Measurements from ENCODE around the gene NR4A3.

DNA sequence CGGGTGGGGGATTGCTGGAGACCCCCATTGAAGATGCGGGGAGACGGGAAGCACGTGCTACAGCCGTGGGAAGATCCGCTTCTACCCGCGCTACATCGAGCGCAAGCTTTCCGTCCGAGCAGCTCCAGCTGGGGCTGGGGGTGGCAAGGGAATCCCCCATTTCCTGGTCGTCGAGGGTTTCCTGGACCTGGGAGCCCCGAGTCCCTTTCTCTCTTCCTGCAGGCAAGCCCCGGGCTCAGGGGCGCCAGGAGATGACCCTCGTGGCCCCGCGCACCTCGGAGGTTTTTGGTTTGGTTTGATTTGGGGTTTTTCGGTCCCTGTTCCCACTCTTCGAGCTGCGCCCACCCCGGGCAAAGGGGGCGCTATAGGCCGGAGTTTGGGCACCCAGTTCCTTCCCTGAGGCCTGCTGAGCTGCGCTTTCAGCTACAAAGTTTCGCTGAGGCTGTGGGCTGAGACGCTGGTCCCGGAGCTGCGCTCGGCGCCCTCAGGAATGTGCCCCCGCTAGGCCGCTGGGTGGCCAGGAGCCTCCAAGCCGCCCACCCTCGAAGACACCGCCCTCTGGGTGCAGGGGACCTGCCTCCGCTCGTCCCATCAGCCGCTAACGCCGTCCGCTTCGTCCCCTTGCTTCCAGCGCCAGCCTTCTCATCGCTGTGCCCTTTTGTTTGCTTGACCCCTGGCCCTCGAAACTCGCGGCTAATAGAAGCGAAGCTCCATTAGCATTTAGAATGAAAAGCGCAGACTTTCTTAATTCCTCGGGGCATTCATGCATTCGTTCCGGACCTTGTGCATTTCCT lies 2.9 kb downstream of the NR4A3 start:
- TF ChIP-seq, protein P1, sequence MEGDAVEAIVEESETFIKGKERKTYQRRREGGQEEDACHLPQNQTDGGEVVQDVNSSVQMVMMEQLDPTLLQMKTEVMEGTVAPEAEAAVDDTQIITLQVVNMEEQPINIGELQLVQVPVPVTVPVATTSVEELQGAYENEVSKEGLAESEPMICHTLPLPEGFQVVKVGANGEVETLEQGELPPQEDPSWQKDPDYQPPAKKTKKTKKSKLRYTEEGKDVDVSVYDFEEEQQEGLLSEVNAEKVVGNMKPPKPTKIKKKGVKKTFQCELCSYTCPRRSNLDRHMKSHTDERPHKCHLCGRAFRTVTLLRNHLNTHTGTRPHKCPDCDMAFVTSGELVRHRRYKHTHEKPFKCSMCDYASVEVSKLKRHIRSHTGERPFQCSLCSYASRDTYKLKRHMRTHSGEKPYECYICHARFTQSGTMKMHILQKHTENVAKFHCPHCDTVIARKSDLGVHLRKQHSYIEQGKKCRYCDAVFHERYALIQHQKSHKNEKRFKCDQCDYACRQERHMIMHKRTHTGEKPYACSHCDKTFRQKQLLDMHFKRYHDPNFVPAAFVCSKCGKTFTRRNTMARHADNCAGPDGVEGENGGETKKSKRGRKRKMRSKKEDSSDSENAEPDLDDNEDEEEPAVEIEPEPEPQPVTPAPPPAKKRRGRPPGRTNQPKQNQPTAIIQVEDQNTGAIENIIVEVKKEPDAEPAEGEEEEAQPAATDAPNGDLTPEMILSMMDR (IDR thresholded peaks at IDR 0.05; ENCODE audit: poor library complexity): peak; percentile 51
- no peak for TF ChIP-seq EZH2 (IDR thresholded peaks at IDR 0.05; ENCODE audit: borderline replicate concordance)

Data from hepatocyte (in vitro differentiated cells).